Heart right ventricle (tissue), 16 donors: ENCODE data around the gene HHATL. TPM values are rescaled to one million over a fixed set of nuclear protein-coding genes. Genes with fewer than 3 reads are reported as not detected.

Experiments
- ATAC-seq, 8 donors: fragments of 200-7000 bp; cut with Tn5 transposase; one replicate each; pipeline ENCODE4 v1.9.1; 2020; ENCODE audit warnings: mild to moderate bottlenecking in 8 of 8, moderate library complexity in 8 of 8, moderate number of reproducible peaks in 1 of 8
- DNase-seq, 2 donors: peaks; one replicate each; pipeline ENCODE4 v3.0.0-alpha.2; 2020
- H3K27ac ChIP-seq, 10 donors: fragments of 200-600 bp; sonication (generic) in 2 of 10; one replicate each; pipeline versions ENCODE4 v1.5.0 to v1.8.0; 2020 to 2022; ENCODE audit warnings: mild to moderate bottlenecking in 3 of 10
- H3K27me3 ChIP-seq, 7 donors: fragments of 200-600 bp; one replicate each; pipeline ENCODE4 v1.8.0; 2021 to 2022; ENCODE audit warnings: mild to moderate bottlenecking in 2 of 7
- H3K36me3 ChIP-seq, 9 donors: fragments of 200-600 bp; sonication (generic) in 1 of 9; one replicate each; pipeline versions ENCODE4 v1.5.0 to v1.8.0; 2020 to 2022; ENCODE audit warnings: mild to moderate bottlenecking in 2 of 9
- H3K4me1 ChIP-seq, 9 donors: fragments of 200-600 bp; sonication (generic) in 1 of 9; one replicate each; pipeline versions ENCODE4 v1.5.0 to v1.8.0; 2020 to 2022; ENCODE audit warnings: mild to moderate bottlenecking in 4 of 9
- H3K4me3 ChIP-seq, 10 donors: fragments of 200-600 bp; sonication (generic) in 2 of 10; one replicate each; pipeline versions ENCODE4 v1.5.0 to v1.8.0; 2020 to 2022; ENCODE audit warnings: mild to moderate bottlenecking in 7 of 10, moderate library complexity in 2 of 10
- H3K9me3 ChIP-seq, 11 donors: fragments of 200-600 bp in 10 of 11; sonication (generic) in 2 of 11; one replicate each; pipeline versions ENCODE4 v1.5.0 to v1.8.0; 2013 to 2022; ENCODE audit warnings: mild to moderate bottlenecking in 2 of 11, control low read depth in 1 of 11, moderate library complexity in 1 of 11
- CTCF ChIP-seq, 9 donors: fragments of 200-600 bp; sonication (generic) in 2 of 9; IDR thresholded peaks; one replicate each; pipeline versions ENCODE4 v1.5.0 to v1.8.0; 2021 to 2022; ENCODE audit warnings: antibody characterized with exemption in 9 of 9, mild to moderate bottlenecking in 5 of 9, moderate library complexity in 1 of 9
- WGBS, 2 donors: extraction: QIAGEN DNeasy Blood & Tissue Kit; methylation state at CpG; one replicate each; pipeline ENCODE4 v1.1.7; 2013; ENCODE audit warnings: inconsistent platforms in 1 of 2; 5-methylcytosine and 5-hydroxymethylcytosine counted together
- intact Hi-C, 10 donors: fragments of 100-400 bp; cut with DNase I; formaldehyde crosslinking; loops; one replicate each; pipeline versions ENCODE4 v1.11.1 to v1.14.2; 2022
- polyA plus RNA-seq, 2 donors: library from polyadenylated mRNA; stranded (reverse); fragments of 200-250 nt; gene quantifications; one replicate each; pipeline ENCODE4 v1.2.3, GENCODE V29; 2013
- total RNA-seq, 10 donors: library from RNA; stranded (reverse); fragmentation: NEBNext Ultra II Directional in 3 of 10; extraction: Animal tissue kit (Norgen Biotek cat#: 25700) in 3 of 10; gene quantifications; one replicate each; pipeline versions ENCODE4 v1.2.1 to v1.2.4, GENCODE V29; 2021 to 2023
- donor health status: Arrhythmogenic right ventricular cardiomyopathy.
- donor health status: ischemic (EF 13 %, LVEDD 7.1; RV severe dilation, severe dysfunction).
- donor health status: healthy with polysubstance abuse.
- donor health status: DM: no; HTN: yes; CAD: no.
- donor health status: DM: no; HTN: no; CAD: no.
- donor health status: ischemic (EF 25% LVEDD 6.9; RV normal size, moderate dysfunction).
- donor health status: ischemic (EF 25% LVEDD 5.7; RV mildly dilated, moderate dysfunction).
- donor health status: healthy.
- donor health status: DM: yes; HTN: yes; CAD: no.
- donor health status: Ischemic cardiomyopathy.
- donor health status: ischemic (EF 35%, LVEDD 5.7; RV mildly dilated, moderate dysfunction).
- donor health status: nonischemic (EF 11% LVEDD 7.7; RV severe dilation, severe dysfunction).
- donor health status: DM: yes; HTN: yes; CAD: no.
- donor health status: PGD.
- donor health status: ischemic (EF 29% LVEDD 5.4; RV normal size, mild dysfunction).
- donor health status: nonischemic (EF 23%, LVEDD 6.1; RV moderate dilation, normal function).

Gene HHATL
- total and polyA plus RNA-seq, 12 donors: 332 to 2,035 (median 624) TPM

- Histone ChIP-seq H3K27me3 (no peaks in the 10 kb centered on the region), H3K9me3 (no peaks in the 10 kb centered on the region), H3K4me3 (no peak overlapping the region), H3K4me1 (peaks cover 17 to 63% (median 49%) of the 10 kb centered on the region in 9 donors), H3K36me3 (peaks cover 0 to 71% (median 27%) of the 10 kb centered on the region in 9 donors), H3K27ac (peak overlapping the region in 1 of 10 donors; percentile 93)
- no peak for TF ChIP-seq CTCF (IDR thresholded peaks at IDR 0.05)
- intact Hi-C loops: no loop called here
- no peak for DNase-seq
- WGBS, 2 donors: 35 to 49% methylated on average over 2 of the region's 2 CpGs
- no peak for ATAC-seq
These were observed 53.6 kb downstream of the HHATL start for GRCh38 chr3:42649006-42649405.

- no peak for ATAC-seq
- WGBS, 2 donors: 56 to 67% methylated on average over 5 of the region's 5 CpGs
- DNase-seq: no peak
- Histone ChIP-seq H3K27ac (peak overlapping the region in 1 of 10 donors; percentile 18), H3K27me3 (no peaks in the 10 kb centered on the region), H3K9me3 (no peaks in the 10 kb centered on the region), H3K4me1 (peaks cover 11 to 54% (median 40%) of the 10 kb centered on the region in 9 donors), H3K4me3 (no peak overlapping the region), H3K36me3 (peaks cover 0 to 81% (median 29%) of the 10 kb centered on the region in 9 donors)
- intact Hi-C loops: no loop called here
- TF ChIP-seq CTCF (IDR thresholded peaks at IDR 0.05): no peak
These were observed 54.7 kb downstream of the HHATL start for GRCh38 chr3:42647821-42648459.

Other genes starting within 250 kb of the HHATL start
- 1 to 10 TPM in 7 of 10 donors, under 1 TPM in 3; 0.76 to 7.3 (median 1.5) TPM for gene VIPR1, start 200.2 kb downstream of the HHATL start, total RNA-seq
- gene VIPR1, start 200.2 kb downstream of the HHATL start, polyA plus RNA-seq: 1 to 10 TPM; 3.9 to 8.3 TPM
- gene SEC22C, start 120.8 kb downstream of the HHATL start, total RNA-seq: 10 to 100 TPM; 23.8 to 32.9 (median 26.4) TPM
- 10 to 100 TPM; 21.1 to 21.2 TPM for gene SEC22C, start 120.8 kb downstream of the HHATL start, polyA plus RNA-seq
- 10 to 100 TPM in 7 of 10 donors, 1 to 10 TPM in 3; 9.1 to 15.2 (median 11.3) TPM for gene SS18L2, start 111.9 kb downstream of the HHATL start, total RNA-seq
- 10 to 100 TPM; 31.9 to 35.3 TPM for gene SS18L2, start 111.9 kb downstream of the HHATL start, polyA plus RNA-seq
- 10 to 100 TPM; 19.7 to 28.4 (median 21.9) TPM for gene NKTR, start 102.1 kb downstream of the HHATL start, total RNA-seq
- 10 to 100 TPM; 10.2 to 59.3 TPM for gene NKTR, start 102.1 kb downstream of the HHATL start, polyA plus RNA-seq
- gene ZBTB47, start 49.1 kb downstream of the HHATL start, total RNA-seq: 100 to 1,000 TPM in 9 of 10 donors, 10 to 100 TPM in 1; 86.7 to 145 (median 112) TPM
- gene ZBTB47, start 49.1 kb downstream of the HHATL start, polyA plus RNA-seq: 10 to 100 TPM; 52.2 to 68.9 TPM
- 1 to 10 TPM in 3 of 10 donors, under 1 TPM in 7; 0.26 to 1.6 (median 0.85) TPM for gene KLHL40, start 17.3 kb downstream of the HHATL start, total RNA-seq
- gene KLHL40, start 17.3 kb downstream of the HHATL start, polyA plus RNA-seq: 1 to 10 TPM in 1 of 2 donors, under 1 TPM in 1; 0.51 to 8.3 TPM
- gene CCDC13, start 70.5 kb upstream of the HHATL start, total RNA-seq: 1 to 10 TPM in 2 of 10 donors, under 1 TPM in 6, not detected in 2; 0.16 to 1.2 (median 0.62) TPM
- gene CCDC13, start 70.5 kb upstream of the HHATL start, polyA plus RNA-seq: under 1 TPM; 0.44 to 0.52 TPM
- gene HIGD1A, start 101.7 kb upstream of the HHATL start, total RNA-seq: 100 to 1,000 TPM; 276 to 397 (median 331) TPM
- 100 to 1,000 TPM; 179 to 399 TPM for gene HIGD1A, start 101.7 kb upstream of the HHATL start, polyA plus RNA-seq
- gene ACKR2, start 106.6 kb upstream of the HHATL start, total RNA-seq: 1 to 10 TPM in 8 of 10 donors, under 1 TPM in 2; 0.93 to 2.1 (median 1.2) TPM
- under 1 TPM; 0.15 to 0.25 TPM for gene ACKR2, start 106.6 kb upstream of the HHATL start, polyA plus RNA-seq
- not detected for gene CYP8B1, start 173.1 kb upstream of the HHATL start, total RNA-seq
- not detected for gene CYP8B1, start 173.1 kb upstream of the HHATL start, polyA plus RNA-seq
- gene ZNF662, start 203.3 kb upstream of the HHATL start, total RNA-seq: 1 to 10 TPM; 3.7 to 6.9 (median 5.5) TPM
- gene ZNF662, start 203.3 kb upstream of the HHATL start, polyA plus RNA-seq: 1 to 10 TPM in 1 of 2 donors, under 1 TPM in 1; 0.91 to 5.0 TPM